Caco-2 (cell line): ENCODE results near the gene CLSTN2. TPM values are rescaled to one million over a fixed set of nuclear protein-coding genes. Genes with fewer than 3 reads are reported as not detected.

Experiments
- BruUV-seq: library from RNA; stranded (reverse); fragments of 400-500 nt; replicated peaks from 2 replicates; lab custom pipeline; 2021; lab: Mats Ljungman, UMichigan
- CTCF ChIA-PET: fragments of 300-600 bp; sonication (Branson Sonifier 250); formaldehyde crosslinking; loops from one replicate; lab custom pipeline; 2022; ENCODE audit warnings: antibody characterized with exemption; lab: Charles Lee
- POLR2A ChIA-PET: fragments of 300-600 bp; sonication (Branson Sonifier 250); formaldehyde crosslinking; loops from one replicate; lab custom pipeline; 2022; ENCODE audit warnings: antibody characterized with exemption; lab: Charles Lee
- DNase-seq, 2 experiments: peaks; one replicate each; pipeline versions ENCODE4 v3.0.0 to v3.0.0-alpha.2; 2020 to 2022
- H3K27me3 ChIP-seq: replicated peaks from 2 replicates; pipeline ENCODE4 v1.6.0; 2011; ENCODE audit warnings: low read length; ENCODE audit not compliant: control insufficient read depth, insufficient read depth
- H3K36me3 ChIP-seq: 2 replicates; pipeline ENCODE4 v1.5.1; 2011; ENCODE audit warnings: low read length; ENCODE audit not compliant: control insufficient read depth, insufficient read depth
- H3K4me1 ChIP-seq: fragments of 250-450 bp; sonication (Bioruptor Pico); 2 replicates; pipeline ENCODE4 v1.5.1; 2020; ENCODE audit warnings: mild to moderate bottlenecking
- H3K4me3 ChIP-seq: 2 replicates; pipeline ENCODE4 v1.5.1; 2011; ENCODE audit warnings: low read depth, mild to moderate bottlenecking, control low read depth, low read length
- H3K9me3 ChIP-seq: fragments of 250-450 bp; sonication (Bioruptor Pico); 2 replicates; pipeline ENCODE4 v1.5.1; 2020; ENCODE audit warnings: mild to moderate bottlenecking, moderate library complexity
- H3K27ac Mint-ChIP-seq: one replicate; pipeline ENCODE4 v1.8.0; 2022; ENCODE audit warnings: mixed read lengths; ENCODE audit not compliant: unreplicated experiment
- H3K27me3 Mint-ChIP-seq: one replicate; pipeline ENCODE4 v1.8.0; 2022; ENCODE audit warnings: mixed read lengths; ENCODE audit not compliant: insufficient read depth, unreplicated experiment
- H3K36me3 Mint-ChIP-seq: one replicate; pipeline ENCODE4 v1.8.0; 2022; ENCODE audit warnings: mild to moderate bottlenecking, mixed read lengths; ENCODE audit not compliant: insufficient read depth, unreplicated experiment
- H3K4me1 Mint-ChIP-seq: one replicate; pipeline ENCODE4 v1.8.0; 2022; ENCODE audit warnings: low read depth, mixed read lengths; ENCODE audit not compliant: unreplicated experiment
- H3K4me3 Mint-ChIP-seq: one replicate; pipeline ENCODE4 v1.8.0; 2022; ENCODE audit warnings: mild to moderate bottlenecking, moderate library complexity, mixed read lengths; ENCODE audit not compliant: unreplicated experiment
- H3K9me3 Mint-ChIP-seq: one replicate; pipeline ENCODE4 v1.8.0; 2022; ENCODE audit warnings: mixed read lengths; ENCODE audit not compliant: unreplicated experiment
- CTCF ChIP-seq, 2 experiments: fragments of 200-600 bp in 1 of 2; IDR thresholded peaks; 1 replicate in 1 of 2; 2 replicates in 1 of 2; pipeline versions ENCODE4 v1.5.1 to v1.8.0; 2011 to 2022; ENCODE audit warnings: antibody characterized with exemption in 1 of 2, control low read depth in 1 of 2, inconsistent platforms in 1 of 2, low read depth in 1 of 2, low read length in 1 of 2, mild to moderate bottlenecking in 1 of 2, moderate library complexity in 1 of 2; ENCODE audit not compliant: insufficient read depth in 1 of 2, severe bottlenecking in 1 of 2, unreplicated experiment in 1 of 2
- intact Hi-C: fragments of 100-400 bp; cut with micrococcal nuclease; formaldehyde crosslinking; loops from one replicate; pipeline ENCODE4 v1.10.0; 2022; ENCODE audit not compliant: unreplicated experiment
- total RNA-seq: library from RNA; stranded (reverse); gene quantifications from 2 replicates; pipeline ENCODE4 v1.2.3, GENCODE V29; 2022

CLSTN2 gene
- total RNA-seq, 1 experiment from 2014 or later: 26.1 TPM

- no peak overlapping the region for H3K27ac Mint-ChIP-seq
- ChIA-PET POLR2A (no interaction called here), CTCF (no interaction called here)
- no peaks in the 10 kb centered on the region for H3K36me3 Mint-ChIP-seq
- no peaks in the 10 kb centered on the region for H3K9me3 Mint-ChIP-seq
- H3K9me3 ChIP-seq: no peaks in the 10 kb centered on the region
- no peak for TF ChIP-seq CTCF (IDR thresholded peaks at IDR 0.05; ENCODE audit: insufficient read depth in 1 of 2, low read depth in 1 of 2, low read length in 1 of 2, severe bottlenecking in 1 of 2, unreplicated experiment in 1 of 2)
- no TSS peak for BruUV-seq
- DNase-seq: no peak
- peaks cover 5% of the 10 kb centered on the region; the same call in 1 of the 2 replicates for H3K4me1 ChIP-seq
- H3K4me1 Mint-ChIP-seq: peaks cover 13% of the 10 kb centered on the region
- H3K27me3 Mint-ChIP-seq: no peaks in the 10 kb centered on the region
- H3K36me3 ChIP-seq: no peaks in the 10 kb centered on the region
- intact Hi-C loops: no loop called here
- H3K4me3 Mint-ChIP-seq: no peak overlapping the region
- no peaks in the 10 kb centered on the region for H3K27me3 ChIP-seq
- H3K4me3 ChIP-seq: no peak overlapping the region
These were observed 528.4 kb downstream of the CLSTN2 start for GRCh38 chr3:140463355-140463754.

GRCh38 chr3:140465988-140466387 lies 531.0 kb downstream of the CLSTN2 start:
- Mint-ChIP-seq H3K27ac (no peak overlapping the region), H3K27me3 (no peaks in the 10 kb centered on the region), H3K4me3 (no peak overlapping the region), H3K9me3 (no peaks in the 10 kb centered on the region), H3K36me3 (no peaks in the 10 kb centered on the region), H3K4me1 (peaks cover 9% of the 10 kb centered on the region)
- no peaks in the 10 kb centered on the region for H3K27me3 ChIP-seq
- TF ChIP-seq CTCF (IDR thresholded peaks at IDR 0.05; ENCODE audit: insufficient read depth in 1 of 2, low read depth in 1 of 2, low read length in 1 of 2, severe bottlenecking in 1 of 2, unreplicated experiment in 1 of 2): no peak
- H3K4me3 ChIP-seq: no peak overlapping the region
- H3K4me1 ChIP-seq: peaks cover 5% of the 10 kb centered on the region; the same call in 1 of the 2 replicates
- BruUV-seq: no TSS peak
- H3K36me3 ChIP-seq: no peaks in the 10 kb centered on the region
- ChIA-PET CTCF (interaction anchor here (1.2 kb wide), 1 partner anchor 189 kb away, joined by 3 read pairs; no protein-coding TSS in a partner anchor), POLR2A (no interaction called here)
- DNase-seq: no peak
- intact Hi-C loops: no loop called here
- no peaks in the 10 kb centered on the region for H3K9me3 ChIP-seq

- BruUV-seq: no TSS peak
- no peaks in the 10 kb centered on the region for H3K27me3 Mint-ChIP-seq
- H3K27ac Mint-ChIP-seq: peak overlapping the region; percentile 39
- intact Hi-C loops: no loop called here
- ChIA-PET POLR2A (no interaction called here), CTCF (interaction anchor here (0.6 to 1.2 kb wide), 2 partner anchors 190 to 766 kb away, joined by 3 to 5 read pairs; no protein-coding TSS in a partner anchor)
- no peaks in the 10 kb centered on the region for H3K9me3 Mint-ChIP-seq
- H3K36me3 ChIP-seq: no peaks in the 10 kb centered on the region
- no peaks in the 10 kb centered on the region for H3K27me3 ChIP-seq
- peaks cover 5% of the 10 kb centered on the region; the same call in 1 of the 2 replicates for H3K4me1 ChIP-seq
- no peak for TF ChIP-seq CTCF (IDR thresholded peaks at IDR 0.05; ENCODE audit: insufficient read depth in 1 of 2, low read depth in 1 of 2, low read length in 1 of 2, severe bottlenecking in 1 of 2, unreplicated experiment in 1 of 2)
- H3K36me3 Mint-ChIP-seq: no peaks in the 10 kb centered on the region
- no peak for DNase-seq
- H3K4me3 ChIP-seq: no peak overlapping the region
- no peak overlapping the region for H3K4me3 Mint-ChIP-seq
- peaks cover 9% of the 10 kb centered on the region for H3K4me1 Mint-ChIP-seq
- no peaks in the 10 kb centered on the region for H3K9me3 ChIP-seq
These were observed 531.5 kb downstream of the CLSTN2 start for GRCh38 chr3:140466535-140466934.
